GM21367 (cell line): Measurements from ENCODE around the gene LGR6.
"Not testable (repeated sequence)": the region's sequence is repeated elsewhere in the genome, so short reads cannot be mapped to it uniquely, and the experiment has no call there.

Experiments
- ATAC-seq: cut with Tn5 transposase; IDR thresholded peaks from one replicate; pipeline ENCODE4 v1.9.1; 2021; ENCODE audit not compliant: unreplicated experiment

Gene LGR6

DNA sequence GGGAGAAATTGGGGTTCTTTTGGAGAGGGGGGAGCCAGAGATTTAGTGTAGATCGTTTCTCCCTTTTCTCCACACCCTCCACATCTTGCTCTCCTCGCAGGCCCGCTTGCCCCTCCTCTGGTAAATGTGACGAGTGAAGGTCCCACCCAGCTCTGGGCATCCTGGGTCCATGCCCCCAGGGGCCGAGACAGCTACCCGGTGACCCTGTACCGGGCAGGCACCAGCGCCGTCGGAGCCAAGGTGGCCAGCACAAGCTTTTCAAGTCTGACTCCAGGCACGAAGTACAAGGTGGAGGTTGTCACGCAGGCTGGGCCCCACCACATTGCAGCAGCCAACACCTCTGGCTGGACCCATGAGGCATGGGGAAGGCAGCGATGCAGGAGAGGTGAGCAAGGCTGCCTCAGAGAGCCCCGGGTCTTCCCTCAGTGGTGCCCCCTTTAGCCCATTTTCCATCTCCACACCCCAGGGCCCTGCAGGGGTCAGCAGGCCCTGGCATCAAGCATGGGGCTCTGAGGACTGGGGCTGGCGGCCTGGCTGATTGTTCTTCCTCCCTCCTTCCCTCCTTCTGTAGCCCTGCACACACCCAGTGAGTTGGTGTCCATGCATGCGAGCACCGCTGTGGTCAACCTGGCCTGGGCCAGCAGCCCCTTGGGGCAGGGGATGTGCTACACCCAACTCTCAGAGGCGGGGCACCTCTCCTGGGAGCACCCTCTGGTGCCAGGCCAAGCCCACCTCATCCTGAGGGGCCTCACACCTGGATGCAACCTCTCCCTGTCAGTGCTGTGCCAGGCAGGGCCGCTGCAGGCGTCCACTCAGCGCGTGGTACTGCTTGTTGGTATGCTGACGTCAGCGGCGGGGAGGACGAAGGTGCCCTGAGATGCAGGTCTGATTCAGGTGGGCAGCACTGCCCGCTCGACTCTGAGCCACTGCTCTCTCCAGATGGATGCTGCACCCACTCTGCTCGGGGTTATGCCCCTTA is 16.4 kb upstream of the LGR6 start:
- no peak for ATAC-seq

DNA sequence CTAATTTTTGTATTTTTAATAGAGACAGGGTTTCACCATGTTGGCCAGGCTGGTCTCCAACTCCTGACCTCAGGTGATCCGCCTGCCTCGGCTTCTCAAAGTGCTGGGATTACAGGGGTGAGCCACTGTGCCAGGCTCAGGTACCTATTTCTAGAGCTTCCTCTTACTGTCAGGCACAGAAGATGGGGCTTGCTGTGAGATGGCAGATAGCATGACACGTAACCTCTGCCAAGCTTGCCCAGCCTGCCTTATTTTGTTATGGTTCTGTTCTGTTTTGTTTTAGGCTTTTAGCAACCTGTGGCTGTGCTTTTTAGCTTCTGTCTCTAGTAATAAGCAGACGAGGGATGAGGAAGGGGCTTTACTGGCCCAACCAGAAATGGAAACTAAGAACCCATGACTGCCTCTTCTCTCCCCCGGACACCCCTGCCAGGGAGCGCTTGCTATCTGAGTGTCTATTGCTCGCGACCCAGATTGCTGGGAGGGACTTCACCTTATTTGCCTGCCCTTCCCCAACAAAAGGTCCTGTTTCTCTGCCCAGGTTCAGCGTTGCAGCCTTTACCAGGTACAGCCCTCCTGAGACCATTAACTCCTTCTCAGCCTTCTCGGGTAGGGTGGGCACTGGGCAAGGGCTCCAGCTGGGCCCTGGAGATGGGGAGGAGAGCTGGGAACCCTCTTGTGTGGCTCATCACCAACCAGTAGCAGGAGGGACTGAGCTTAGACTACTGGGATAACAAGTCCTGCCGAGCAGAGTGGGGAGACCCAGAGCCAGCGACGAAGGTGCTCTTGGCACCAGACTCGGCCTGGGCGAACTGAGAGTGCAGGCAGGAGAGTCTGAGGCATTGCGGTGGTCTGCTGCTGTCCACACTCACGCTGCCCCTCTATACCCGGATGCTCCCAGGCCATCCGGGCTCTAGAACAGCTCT is 13.5 kb upstream of the LGR6 start:
- ATAC-seq = no peak

DNA sequence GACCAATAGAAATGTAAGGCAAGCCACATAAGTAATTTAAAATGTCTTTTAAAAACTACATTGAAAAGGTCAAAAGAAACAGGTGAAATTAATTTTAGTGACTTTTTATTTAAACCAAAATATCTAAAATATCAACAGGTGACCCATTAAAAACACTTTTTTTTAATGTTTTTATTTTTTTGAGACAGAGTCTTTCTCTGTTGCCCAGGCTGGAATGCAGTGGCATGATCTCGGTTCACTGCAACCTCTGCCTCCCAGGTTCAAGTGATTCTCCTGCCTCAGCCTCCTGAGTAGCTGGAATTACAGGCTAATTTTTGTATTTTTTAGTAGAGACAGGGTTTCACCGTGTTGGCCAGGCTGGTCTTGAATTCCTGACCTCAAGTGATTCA is 12.9 kb upstream of the LGR6 start:
- not testable (repeated sequence) for ATAC-seq

DNA sequence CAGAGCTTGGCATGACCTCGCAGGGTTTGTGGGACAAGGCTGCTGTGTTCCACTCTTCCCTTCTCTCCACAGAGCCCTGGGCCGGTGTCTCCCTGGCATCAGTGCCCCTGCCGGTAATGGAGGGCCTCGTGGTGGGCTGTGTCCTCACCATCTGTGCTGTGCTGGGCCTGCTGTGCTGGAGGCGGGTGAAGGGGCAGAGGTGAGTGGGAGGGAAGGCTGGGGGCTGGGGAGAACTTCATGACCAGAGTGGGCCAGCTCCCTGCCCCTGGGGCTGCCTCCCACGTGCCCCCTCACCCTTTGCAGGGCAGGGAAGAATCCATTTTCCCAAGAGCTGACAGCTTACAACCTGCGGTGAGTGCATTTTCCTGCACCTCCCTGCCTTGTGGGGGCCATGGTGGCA is 12.0 kb upstream of the LGR6 start:
- ATAC-seq = no peak

- no peak for ATAC-seq
These were observed 11.3 kb upstream of the LGR6 start for GRCh38 chr1:202182040-202182877.

GRCh38 chr1:202184750-202185460 is 8.7 kb upstream of the LGR6 start:
- no peak for ATAC-seq

DNA sequence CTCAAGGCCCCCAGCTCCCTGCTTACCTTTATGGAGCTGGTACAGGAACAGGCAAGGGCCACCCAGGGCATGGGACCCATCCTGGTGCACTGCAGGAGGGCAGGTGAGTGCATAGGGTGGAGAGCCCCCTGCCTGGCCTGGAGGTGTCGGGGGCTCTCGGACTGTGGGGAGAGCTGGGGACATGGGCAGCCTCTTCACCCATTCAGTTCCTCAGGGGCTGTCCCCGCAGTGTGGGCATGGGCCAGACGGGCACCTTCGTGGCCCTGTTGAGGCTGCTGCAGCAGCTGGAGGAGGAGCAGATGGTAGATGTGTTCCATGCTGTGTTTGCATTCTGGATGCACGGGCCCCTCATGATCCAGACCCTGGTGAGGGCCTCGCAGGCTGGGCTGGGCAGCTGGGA is 7.3 kb upstream of the LGR6 start:
- no peak for ATAC-seq

- ATAC-seq = no peak
These were observed 6.4 kb upstream of the LGR6 start for GRCh38 chr1:202187041-202187671.

- no peak for ATAC-seq
These were observed 5.7 kb upstream of the LGR6 start for GRCh38 chr1:202187697-202188407.

GRCh38 chr1:202189001-202189790 is 4.4 kb upstream of the LGR6 start:
- no peak for ATAC-seq

GRCh38 chr1:202189918-202190715 is 3.5 kb upstream of the LGR6 start:
- no peak for ATAC-seq

GRCh38 chr1:202191391-202191790 is 2.2 kb upstream of the LGR6 start:
- ATAC-seq = not testable (repeated sequence)

GRCh38 chr1:202192770-202193613 is 607 bp upstream of the LGR6 start:
- no peak for ATAC-seq

DNA sequence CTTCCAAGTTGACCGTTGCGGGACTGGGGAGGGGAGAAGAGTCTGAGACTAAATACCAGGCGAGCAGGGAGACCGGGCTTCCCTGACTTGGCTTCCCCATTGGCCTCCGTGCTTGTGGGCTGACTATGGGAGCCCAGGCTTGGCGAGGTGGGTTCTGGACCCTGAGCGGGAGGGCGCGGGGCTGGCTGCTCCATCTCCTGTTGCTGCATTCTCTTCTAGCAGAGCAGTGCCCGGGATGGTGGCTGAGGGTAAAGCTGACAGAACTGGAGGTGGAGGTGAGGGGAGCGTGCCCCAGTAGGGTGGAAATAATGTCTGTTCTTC is 689 bp downstream of the LGR6 start:
- no peak for ATAC-seq

- ATAC-seq = no peak
These were observed 4.2 kb downstream of the LGR6 start for GRCh38 chr1:202197653-202198365.

GRCh38 chr1:202198366-202198724 is 4.7 kb downstream of the LGR6 start:
- no peak for ATAC-seq
